22Rv1 (cell line): ENCODE data around the gene ANKRD26.

Experiments used
- CTCF ChIP-seq: fragments of 450-650 bp; IDR thresholded peaks from 2 replicates; pipeline ENCODE4 v1.5.1; 2017; ENCODE audit warnings: mild to moderate bottlenecking
- ZFX ChIP-seq: fragments of 450-650 bp; IDR thresholded peaks from 2 replicates; pipeline ENCODE4 v1.6.1; 2017; ENCODE audit warnings: antibody characterized with exemption, borderline replicate concordance

- TF ChIP-seq CTCF (no peak), ZFX (no peak)
These were observed 80.5 kb downstream of the ANKRD26 start for GRCh38 chr10:27019827-27020226.
